ENCODE measurements around the gene RNF130. TPM values are rescaled to one million over a fixed set of nuclear protein-coding genes. Genes with fewer than 3 reads are reported as not detected.

RNF130 gene
- total RNA-seq, 4 donors from 2014 or later = 24.4 to 63.3 (median 36.2) TPM

GRCh38 chr5:179923436-179923835 is 148.1 kb downstream of the RNF130 start:
- no peak for DNase-seq (ENCODE audit: low spot score in 2 of 2)
- intact Hi-C loops (cut with DNase I; ENCODE audit: low total_unique reads) = no loop called here

GRCh38 chr5:179920175-179920574 is 151.4 kb downstream of the RNF130 start:
- WGBS, 2 donors = 84 to 95% methylated on average over 4 of the region's 4 CpGs
- no peak overlapping the region for H3K4me3 ChIP-seq (ENCODE audit: low read depth, poor library complexity, severe bottlenecking)
- TF ChIP-seq POLR2A (IDR thresholded peaks at IDR 0.05) = no peak
- TF ChIP-seq, protein P1, sequence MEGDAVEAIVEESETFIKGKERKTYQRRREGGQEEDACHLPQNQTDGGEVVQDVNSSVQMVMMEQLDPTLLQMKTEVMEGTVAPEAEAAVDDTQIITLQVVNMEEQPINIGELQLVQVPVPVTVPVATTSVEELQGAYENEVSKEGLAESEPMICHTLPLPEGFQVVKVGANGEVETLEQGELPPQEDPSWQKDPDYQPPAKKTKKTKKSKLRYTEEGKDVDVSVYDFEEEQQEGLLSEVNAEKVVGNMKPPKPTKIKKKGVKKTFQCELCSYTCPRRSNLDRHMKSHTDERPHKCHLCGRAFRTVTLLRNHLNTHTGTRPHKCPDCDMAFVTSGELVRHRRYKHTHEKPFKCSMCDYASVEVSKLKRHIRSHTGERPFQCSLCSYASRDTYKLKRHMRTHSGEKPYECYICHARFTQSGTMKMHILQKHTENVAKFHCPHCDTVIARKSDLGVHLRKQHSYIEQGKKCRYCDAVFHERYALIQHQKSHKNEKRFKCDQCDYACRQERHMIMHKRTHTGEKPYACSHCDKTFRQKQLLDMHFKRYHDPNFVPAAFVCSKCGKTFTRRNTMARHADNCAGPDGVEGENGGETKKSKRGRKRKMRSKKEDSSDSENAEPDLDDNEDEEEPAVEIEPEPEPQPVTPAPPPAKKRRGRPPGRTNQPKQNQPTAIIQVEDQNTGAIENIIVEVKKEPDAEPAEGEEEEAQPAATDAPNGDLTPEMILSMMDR (IDR thresholded peaks at IDR 0.05) = no peak
- intact Hi-C loops (cut with DNase I; ENCODE audit: low total_unique reads) = no loop called here
- DNase-seq (ENCODE audit: low spot score in 2 of 2) = no peak

More at GRCh38 chr5:179923436-179923835, 148.1 kb downstream of the RNF130 start:
- TF ChIP-seq, protein P1 (IDR thresholded peaks at IDR 0.05) = no peak
- TF ChIP-seq POLR2A (IDR thresholded peaks at IDR 0.05) = no peak
- no peak overlapping the region for H3K4me3 ChIP-seq (ENCODE audit: low read depth, poor library complexity, severe bottlenecking)
- WGBS, 2 donors = 81% methylated on average over 6 of the region's 6 CpGs

- TF ChIP-seq, protein P1 (IDR thresholded peaks at IDR 0.05) = no peak
- no peak for TF ChIP-seq POLR2A (IDR thresholded peaks at IDR 0.05)
- H3K4me3 ChIP-seq (ENCODE audit: low read depth, poor library complexity, severe bottlenecking) = no peak overlapping the region
- intact Hi-C loops (cut with DNase I; ENCODE audit: low total_unique reads) = no loop called here
- 78 to 91% methylated on average over 20 of the region's 20 CpGs for whole genome bisulfite sequencing, 2 donors
- peak in 1 of 2 donors; percentile 46 for DNase-seq (ENCODE audit: low spot score in 2 of 2)
Observed at GRCh38 chr5:179919487-179920060, 152.0 kb downstream of the RNF130 start.

DNA sequence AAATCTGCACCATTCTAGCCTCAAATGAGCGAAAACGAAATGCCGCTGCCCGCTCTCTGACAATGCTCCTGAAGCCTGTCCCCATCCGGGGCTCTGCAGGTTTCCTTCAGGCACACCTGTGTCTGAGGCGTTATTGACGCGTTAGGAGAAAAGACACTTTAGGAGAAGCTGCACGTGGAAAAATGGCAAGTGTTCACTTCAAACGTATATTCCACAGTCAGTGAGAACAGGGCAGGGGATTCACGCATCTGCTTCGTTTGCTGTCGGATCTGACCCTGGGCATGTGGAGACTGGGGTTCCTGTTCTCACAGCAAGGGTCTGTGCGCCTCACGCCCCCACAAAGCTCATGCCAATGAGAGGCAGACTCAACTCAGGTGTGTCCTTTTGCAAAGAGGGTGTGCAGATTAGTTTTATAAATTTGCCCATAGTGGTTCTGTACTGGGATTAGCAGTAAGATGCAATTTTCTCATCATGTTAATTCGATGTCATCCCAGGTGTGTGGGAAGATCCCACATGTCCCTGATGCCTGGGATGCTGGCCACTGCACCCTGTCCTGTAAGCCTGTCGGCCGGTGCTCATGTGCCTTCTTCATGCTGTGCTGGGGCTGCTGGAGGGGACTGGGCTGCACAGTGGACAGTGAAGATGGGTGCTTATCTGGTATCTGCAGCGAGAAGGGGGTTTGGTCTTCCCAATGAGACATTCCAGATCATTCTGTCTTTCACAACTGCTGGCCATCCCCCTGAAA is 152.6 kb downstream of the RNF130 start:
- TF ChIP-seq POLR2A (IDR thresholded peaks at IDR 0.05) = no peak
- TF ChIP-seq, protein P1 (IDR thresholded peaks at IDR 0.05) = no peak
- peak in 1 of 2 donors; percentile 79 for DNase-seq (ENCODE audit: low spot score in 2 of 2)
- intact Hi-C loops (cut with DNase I; ENCODE audit: low total_unique reads) = no loop called here
- no peak overlapping the region for H3K4me3 ChIP-seq (ENCODE audit: low read depth, poor library complexity, severe bottlenecking)
- WGBS, 2 donors = 87 to 93% methylated on average over 19 of the region's 19 CpGs

GRCh38 chr5:179916523-179916922 is 155.0 kb downstream of the RNF130 start:
- intact Hi-C loops (cut with DNase I; ENCODE audit: low total_unique reads) = no loop called here
- 80 to 86% methylated on average over 5 of the region's 6 CpGs for WGBS, 2 donors
- no peak overlapping the region for H3K4me3 ChIP-seq (ENCODE audit: low read depth, poor library complexity, severe bottlenecking)
- TF ChIP-seq, protein P1 (IDR thresholded peaks at IDR 0.05) = no peak
- no peak for TF ChIP-seq POLR2A (IDR thresholded peaks at IDR 0.05)
- DNase-seq (ENCODE audit: low spot score in 2 of 2) = peak in 1 of 2 donors; percentile 70

Data from lower leg skin (tissue), 4 donors.